GM18951 (cell line): ENCODE results near the gene SLC1A7.

Source experiments
- POLR2A ChIP-seq: IDR thresholded peaks from 4 replicates; pipeline ENCODE4 v1.6.1; 2011; ENCODE audit warnings: mild to moderate bottlenecking; ENCODE audit not compliant: insufficient read length, insufficient read depth; ENCODE audit errors: extremely low read depth
- in situ Hi-C: fragments of 300-500 bp; cut with MboI; formaldehyde crosslinking; loops from one replicate; pipeline ENCODE4 v1.12.0; 2022; ENCODE audit warnings: low sequenced_read_pairs, mixed read lengths, inconsistent platforms; ENCODE audit not compliant: unreplicated experiment

Gene SLC1A7

DNA sequence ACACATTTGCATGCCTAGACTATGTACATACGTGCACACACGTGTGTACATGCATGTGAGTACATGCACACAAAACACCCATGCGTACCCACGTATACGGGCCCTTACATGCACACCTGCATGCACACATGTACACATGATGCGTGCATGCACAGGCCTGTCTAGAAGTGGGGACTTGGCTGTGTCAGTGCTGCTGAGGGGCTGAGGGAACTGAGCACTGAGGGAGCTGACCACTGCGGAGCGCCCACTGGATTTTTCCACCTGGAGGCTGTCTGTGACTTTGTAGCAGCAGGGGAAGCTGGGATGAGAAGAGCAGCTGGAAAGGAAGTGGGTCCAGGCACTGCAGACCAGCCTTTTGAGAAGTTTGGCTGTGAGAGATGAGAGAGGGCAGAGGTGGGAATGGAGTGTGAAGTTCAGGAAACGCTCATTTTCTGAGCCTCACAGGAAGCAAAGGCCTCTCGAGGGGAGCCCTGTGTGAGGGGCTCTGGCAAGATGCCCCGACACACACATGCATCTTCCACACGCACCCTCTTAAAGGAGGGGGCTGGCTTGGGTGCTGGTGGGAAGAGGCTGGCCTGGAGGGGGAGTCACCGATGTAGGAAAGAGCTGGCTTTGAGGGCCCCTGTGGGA, 59.5 kb downstream of the SLC1A7 start:
- no peak for TF ChIP-seq POLR2A
- in situ Hi-C loops, result no loop called here

DNA sequence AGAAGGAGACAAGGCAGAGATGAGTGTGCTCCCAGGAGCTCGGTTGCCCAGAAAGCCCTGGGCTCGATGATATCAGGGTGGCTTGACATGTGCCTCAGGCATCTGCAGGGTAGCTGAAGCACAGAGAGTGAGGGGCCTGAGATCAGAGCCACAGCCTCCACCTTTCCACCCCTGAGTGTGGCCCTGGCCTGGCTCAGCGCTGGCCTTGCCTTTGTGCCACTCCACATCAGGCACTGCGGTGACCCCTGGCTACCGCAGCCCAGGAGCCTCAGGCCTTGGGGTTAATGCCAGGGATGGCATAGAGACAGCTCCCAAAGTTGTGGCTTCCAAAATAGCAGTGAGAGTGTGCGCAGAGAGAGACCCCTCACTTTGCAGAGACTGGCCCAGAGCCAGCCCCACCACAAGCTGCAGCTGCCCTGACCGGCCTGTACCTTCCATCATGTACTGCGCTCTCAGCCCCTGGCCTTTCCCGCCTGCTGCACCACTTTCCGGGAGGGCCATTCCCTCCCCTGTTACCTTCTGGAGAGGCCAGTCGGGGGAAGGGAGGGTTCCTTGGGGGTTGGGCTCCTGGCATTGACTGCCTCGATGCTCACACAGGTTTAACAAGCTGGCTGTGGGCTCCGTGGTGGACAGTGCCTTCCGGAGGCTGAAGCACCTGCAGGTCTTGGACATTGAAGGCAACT, 60.9 kb downstream of the SLC1A7 start:
- in situ Hi-C loops, result no loop called here
- no peak for TF ChIP-seq POLR2A

DNA sequence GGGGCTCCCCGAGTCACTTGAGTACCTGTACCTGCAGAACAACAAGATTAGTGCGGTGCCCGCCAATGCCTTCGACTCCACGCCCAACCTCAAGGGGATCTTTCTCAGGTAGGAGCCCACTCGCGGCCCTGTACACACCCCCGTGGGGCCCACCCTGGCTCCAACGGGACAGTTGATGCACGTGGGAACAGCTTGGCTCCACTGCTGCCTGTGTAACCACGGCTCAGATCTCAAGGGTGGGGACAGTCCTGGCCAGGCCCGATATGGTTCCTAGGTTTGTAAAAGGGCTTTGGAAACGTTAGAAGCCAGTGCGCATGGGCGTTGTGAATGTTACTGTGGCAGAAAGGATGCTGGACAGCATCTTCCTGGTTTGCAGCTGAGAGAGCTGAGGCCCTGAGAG, 61.7 kb downstream of the SLC1A7 start:
- in situ Hi-C loops, result no loop called here

DNA sequence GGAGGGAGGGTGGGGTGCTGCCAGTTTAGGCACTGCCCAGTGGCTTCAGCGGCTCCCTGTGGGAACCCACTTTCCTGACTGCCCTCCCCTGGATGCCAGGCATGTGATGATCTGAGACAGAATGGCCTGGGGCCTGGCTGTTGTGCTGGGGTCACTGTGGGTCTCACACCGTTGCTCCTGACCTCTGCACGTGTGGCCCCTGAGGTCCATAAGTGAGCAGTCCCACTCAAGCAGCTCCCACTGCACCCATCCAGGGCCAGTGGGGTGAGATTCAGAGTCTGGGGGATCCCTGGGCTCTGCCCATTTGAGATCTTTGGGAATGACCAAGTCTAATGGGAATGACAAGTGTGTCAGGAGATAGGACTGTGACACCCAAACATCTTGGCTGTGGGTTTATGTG, 62.4 kb downstream of the SLC1A7 start:
- in situ Hi-C loops, result no loop called here
- TF ChIP-seq POLR2A, result no peak

More for the DNA sequence above, 61.7 kb downstream of the SLC1A7 start:
- TF ChIP-seq POLR2A, result no peak

DNA sequence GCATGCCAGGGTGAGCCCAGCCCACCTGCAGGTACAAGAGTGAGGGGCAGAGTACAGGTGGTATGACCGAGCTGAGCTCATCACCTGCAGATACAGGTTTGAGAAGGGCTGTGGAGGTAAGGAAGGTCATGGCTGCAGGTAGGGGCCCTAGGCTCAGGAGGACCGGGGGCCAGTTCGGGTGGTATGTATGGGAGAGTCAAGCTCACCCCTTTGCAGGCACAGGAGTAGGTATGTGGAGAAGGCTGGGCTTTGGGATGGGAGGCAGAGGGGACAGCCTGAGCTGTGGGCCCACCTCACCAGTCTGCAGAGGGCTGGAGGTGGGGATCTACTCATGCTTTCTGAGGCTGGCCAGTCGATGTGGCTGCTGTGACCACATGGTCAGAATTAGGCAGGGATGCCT, 63.2 kb downstream of the SLC1A7 start:
- TF ChIP-seq POLR2A, result no peak
- in situ Hi-C loops, result no loop called here

DNA sequence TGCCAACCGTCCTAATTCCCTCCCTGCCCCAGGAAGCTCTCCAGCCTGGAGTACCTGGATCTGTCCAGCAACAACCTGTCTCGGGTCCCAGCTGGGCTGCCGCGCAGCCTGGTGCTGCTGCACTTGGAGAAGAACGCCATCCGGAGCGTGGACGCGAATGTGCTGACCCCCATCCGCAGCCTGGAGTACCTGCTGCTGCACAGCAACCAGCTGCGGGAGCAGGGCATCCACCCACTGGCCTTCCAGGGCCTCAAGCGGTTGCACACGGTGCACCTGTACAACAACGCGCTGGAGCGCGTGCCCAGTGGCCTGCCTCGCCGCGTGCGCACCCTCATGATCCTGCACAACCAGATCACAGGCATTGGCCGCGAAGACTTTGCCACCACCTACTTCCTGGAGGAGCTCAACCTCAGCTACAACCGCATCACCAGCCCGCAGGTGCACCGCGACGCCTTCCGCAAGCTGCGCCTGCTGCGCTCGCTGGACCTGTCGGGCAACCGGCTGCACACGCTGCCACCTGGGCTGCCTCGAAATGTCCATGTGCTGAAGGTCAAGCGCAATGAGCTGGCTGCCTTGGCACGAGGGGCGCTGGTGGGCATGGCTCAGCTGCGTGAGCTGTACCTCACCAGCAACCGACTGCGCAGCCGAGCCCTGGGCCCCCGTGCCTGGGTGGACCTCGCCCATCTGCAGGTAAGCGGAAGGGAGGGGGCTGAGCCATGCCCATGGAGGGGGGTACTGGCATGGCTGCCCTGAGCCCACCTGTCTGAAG, 63.9 kb downstream of the SLC1A7 start:
- TF ChIP-seq POLR2A, result no peak
- in situ Hi-C loops, result no loop called here

DNA sequence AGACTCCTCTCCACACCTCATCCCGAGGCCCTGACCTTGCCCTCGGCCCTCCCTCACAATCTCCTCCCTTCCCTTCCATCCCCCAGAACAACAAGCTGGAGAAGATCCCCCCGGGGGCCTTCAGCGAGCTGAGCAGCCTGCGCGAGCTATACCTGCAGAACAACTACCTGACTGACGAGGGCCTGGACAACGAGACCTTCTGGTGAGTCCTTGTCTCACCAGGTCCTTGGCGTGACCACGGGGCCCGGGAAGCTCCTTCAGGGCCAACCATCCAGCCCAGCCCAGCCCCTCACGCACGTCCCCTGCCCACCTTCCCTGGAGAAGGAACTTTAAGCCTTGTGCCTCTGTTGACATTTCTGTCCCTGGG, 64.9 kb downstream of the SLC1A7 start:
- in situ Hi-C loops, result no loop called here
- no peak for TF ChIP-seq POLR2A

DNA sequence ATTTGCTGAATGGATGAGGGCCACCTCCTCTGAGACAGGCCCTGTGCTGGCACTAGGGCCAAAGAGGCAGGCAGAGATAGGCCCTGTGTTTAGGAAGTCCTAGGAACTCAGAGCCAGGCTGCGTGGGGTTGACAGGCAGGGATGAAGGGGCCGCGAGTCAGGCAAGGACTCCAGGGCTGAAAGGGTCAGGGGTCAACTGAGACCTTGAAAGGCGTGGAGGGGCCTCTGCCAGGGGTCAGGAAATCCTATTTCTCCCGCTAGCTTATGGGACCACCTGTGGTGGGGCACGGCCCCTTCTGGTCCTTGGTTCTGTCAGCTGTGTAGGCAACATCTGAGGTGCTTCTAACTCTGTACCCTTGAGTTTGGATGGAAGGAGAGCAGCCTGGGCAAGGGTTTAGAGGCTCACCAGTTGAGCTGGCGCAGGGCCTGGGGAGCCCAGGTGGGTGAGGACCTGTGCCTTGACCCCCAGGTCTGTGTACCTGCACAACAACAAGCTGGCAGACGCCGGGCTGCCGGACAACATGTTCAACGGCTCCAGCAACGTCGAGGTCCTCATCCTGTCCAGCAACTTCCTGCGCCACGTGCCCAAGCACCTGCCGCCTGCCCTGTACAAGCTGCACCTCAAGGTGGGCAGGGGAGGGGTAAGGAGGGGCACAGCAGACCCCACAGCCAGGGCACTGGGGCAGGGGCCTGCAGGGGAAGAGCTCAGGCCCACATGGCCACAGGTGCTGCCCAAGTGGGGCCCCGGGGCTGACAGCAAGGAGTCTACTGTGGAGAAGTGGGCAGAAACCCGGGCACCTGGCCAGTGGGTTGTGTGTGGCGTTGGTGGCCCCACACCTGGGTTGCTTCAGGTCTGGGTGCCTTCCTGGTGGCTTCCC, 65.5 kb downstream of the SLC1A7 start:
- no peak for TF ChIP-seq POLR2A
- in situ Hi-C loops, result no loop called here

DNA sequence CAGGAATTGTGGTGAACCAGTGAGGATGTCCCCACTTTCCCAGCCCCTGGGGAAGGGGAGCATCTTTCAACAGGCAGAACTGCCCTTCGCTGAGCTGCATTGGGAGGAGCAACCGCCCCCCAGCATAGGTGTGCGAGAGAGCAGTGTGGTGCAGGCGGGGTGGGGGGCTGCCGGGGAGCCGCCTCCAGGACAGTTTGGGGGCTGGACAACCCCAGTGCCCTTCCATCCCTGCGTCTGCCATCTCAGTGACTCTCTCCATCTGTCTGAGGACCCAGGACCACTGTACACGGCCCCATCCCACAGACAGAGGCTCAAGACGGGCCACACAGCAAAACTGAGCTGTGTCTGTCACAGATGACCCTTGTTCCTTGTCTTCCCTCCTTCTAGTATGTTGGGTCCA, 66.3 kb downstream of the SLC1A7 start:
- no peak for TF ChIP-seq POLR2A
- in situ Hi-C loops, result no loop called here

DNA sequence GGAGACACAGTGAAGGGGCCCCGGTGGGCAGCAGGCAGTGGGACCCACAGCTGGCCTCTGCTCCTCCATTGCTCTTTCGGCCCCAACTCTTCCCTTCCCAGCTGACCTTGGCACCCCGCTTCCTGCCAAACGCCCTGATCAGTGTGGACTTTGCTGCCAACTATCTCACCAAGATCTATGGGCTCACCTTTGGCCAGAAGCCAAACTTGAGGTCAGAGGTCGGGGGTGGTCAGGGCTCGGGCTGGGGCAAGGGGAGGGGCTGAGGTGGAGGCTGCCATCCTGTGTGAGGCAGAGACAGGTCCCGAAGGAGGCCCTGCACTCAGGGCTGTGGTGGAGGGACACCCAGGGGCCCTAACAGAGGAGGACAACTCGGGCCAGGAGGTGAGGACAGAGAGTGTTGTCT, 66.7 kb downstream of the SLC1A7 start:
- TF ChIP-seq POLR2A, result no peak
- in situ Hi-C loops, result no loop called here

DNA sequence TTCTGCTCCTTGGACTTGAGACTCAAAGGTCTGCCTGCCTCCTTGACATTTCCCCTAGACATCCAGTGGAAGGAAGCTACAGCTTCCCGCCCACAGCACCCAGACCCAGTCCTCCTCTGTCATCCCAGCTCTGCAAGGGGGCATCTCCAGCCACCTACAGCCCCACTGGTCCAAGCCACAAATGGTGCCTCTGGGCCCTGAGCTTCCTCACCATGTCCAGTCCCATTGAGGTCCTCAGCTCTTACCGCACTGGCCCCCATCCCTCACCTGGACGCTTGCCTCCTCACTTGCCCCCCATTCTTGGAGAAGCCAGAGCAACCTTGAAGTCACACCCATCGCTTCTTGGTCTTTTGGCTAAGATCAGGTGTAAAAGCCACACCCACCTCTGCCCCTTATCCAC, 67.2 kb downstream of the SLC1A7 start:
- in situ Hi-C loops, result no loop called here
- no peak for TF ChIP-seq POLR2A

DNA sequence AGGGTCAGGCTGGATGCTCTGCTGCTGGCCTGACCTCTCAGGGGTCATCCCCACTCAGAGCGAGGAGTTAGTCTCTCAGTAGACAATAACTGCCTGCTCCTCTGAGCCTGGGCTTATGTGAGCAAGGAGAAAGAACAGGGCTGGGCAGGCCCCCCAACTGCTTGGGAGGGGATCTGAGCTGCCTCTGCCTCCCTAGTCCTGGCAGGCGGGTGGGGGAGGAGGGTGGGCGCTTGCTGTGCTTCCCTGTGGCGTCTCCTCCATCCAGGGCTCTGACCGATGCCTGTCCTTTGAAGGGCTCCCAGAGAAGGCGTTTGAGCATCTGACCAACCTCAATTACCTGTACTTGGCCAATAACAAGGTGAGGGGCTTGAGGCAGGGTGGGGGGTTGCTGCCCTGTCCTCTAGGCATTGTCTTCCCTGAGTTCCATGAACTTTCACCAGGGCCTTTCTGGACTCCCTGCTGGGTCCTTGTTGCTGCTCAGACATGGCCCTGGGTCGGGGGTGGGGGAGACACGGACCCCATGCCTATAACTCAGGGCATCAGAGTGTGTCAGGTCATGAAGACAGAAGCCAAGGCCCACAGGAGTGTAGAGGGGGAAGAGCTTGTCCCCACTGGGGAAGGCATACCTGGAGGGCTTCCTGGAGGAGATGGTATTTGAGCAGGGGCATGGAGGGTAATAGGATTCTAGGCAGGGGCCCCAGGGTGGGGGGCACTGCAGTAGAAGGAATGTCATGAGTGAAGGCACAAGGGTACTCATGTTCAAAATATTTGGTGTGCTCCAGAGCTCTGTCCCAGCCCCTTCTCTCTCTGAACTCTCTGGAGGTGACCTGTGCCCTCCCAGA, 67.9 kb downstream of the SLC1A7 start:
- in situ Hi-C loops, result no loop called here
- TF ChIP-seq POLR2A, result no peak
